ENCODE measurements around the gene ZNF831.

DNA sequence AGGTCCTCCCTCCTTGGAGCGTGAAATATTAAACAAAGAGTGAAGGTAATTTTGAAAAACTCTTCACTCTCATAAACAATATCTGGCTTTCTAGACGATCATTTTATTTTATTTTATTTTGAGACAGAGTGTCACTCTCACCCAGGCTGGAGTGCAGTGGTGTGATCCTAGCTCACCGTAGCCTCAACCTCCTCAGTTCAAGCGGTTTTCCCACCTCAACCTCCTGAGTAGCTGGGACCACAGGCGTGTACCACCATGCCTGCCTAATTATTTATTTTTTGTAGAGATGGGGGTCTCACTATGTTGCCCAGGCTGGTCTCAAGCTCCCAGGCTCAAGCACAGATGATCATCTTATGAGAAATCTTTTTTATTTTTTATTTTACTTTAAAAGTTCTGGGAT, 16.4 kb downstream of the ZNF831 start:
- TF ChIP-seq CEBPB (IDR thresholded peaks at IDR 0.05), result no peak
- TF ChIP-seq, protein P1, sequence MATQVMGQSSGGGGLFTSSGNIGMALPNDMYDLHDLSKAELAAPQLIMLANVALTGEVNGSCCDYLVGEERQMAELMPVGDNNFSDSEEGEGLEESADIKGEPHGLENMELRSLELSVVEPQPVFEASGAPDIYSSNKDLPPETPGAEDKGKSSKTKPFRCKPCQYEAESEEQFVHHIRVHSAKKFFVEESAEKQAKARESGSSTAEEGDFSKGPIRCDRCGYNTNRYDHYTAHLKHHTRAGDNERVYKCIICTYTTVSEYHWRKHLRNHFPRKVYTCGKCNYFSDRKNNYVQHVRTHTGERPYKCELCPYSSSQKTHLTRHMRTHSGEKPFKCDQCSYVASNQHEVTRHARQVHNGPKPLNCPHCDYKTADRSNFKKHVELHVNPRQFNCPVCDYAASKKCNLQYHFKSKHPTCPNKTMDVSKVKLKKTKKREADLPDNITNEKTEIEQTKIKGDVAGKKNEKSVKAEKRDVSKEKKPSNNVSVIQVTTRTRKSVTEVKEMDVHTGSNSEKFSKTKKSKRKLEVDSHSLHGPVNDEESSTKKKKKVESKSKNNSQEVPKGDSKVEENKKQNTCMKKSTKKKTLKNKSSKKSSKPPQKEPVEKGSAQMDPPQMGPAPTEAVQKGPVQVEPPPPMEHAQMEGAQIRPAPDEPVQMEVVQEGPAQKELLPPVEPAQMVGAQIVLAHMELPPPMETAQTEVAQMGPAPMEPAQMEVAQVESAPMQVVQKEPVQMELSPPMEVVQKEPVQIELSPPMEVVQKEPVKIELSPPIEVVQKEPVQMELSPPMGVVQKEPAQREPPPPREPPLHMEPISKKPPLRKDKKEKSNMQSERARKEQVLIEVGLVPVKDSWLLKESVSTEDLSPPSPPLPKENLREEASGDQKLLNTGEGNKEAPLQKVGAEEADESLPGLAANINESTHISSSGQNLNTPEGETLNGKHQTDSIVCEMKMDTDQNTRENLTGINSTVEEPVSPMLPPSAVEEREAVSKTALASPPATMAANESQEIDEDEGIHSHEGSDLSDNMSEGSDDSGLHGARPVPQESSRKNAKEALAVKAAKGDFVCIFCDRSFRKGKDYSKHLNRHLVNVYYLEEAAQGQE (IDR thresholded peaks at IDR 0.05; ENCODE audit: low read depth), result no peak
